Adipocyte (in vitro differentiated cells): ENCODE data around the gene DEFB125.

Source experiments
- DNase-seq: peaks from one replicate; pipeline ENCODE4 v3.0.0-alpha.2; 2015; ENCODE audit warnings: low read depth
- H3K27me3 ChIP-seq: replicated peaks from 2 replicates; pipeline ENCODE4 v1.7.0; 2013; ENCODE audit warnings: mild to moderate bottlenecking, low read length, moderate library complexity; ENCODE audit not compliant: control insufficient read depth, insufficient read depth
- H3K36me3 ChIP-seq: 2 replicates; pipeline ENCODE4 v1.7.0; 2013; ENCODE audit warnings: low read length, mild to moderate bottlenecking, moderate library complexity; ENCODE audit not compliant: control insufficient read depth, insufficient read depth, severe bottlenecking
- H3K4me1 ChIP-seq: 2 replicates; pipeline ENCODE4 v1.7.0; 2013; ENCODE audit warnings: mild to moderate bottlenecking, low read length, moderate library complexity; ENCODE audit not compliant: control insufficient read depth, insufficient read depth
- H3K4me3 ChIP-seq: 2 replicates; pipeline ENCODE4 v1.7.0; 2013; ENCODE audit warnings: mild to moderate bottlenecking, low read length, moderate library complexity
- H3K9ac ChIP-seq: 2 replicates; pipeline ENCODE4 v1.7.0; 2013; ENCODE audit warnings: mild to moderate bottlenecking, low read length, moderate library complexity
- H3K9me3 ChIP-seq: 2 replicates; pipeline ENCODE4 v1.7.0; 2013; ENCODE audit warnings: mild to moderate bottlenecking, low read length, moderate library complexity; ENCODE audit not compliant: control insufficient read depth

Gene DEFB125, protein sequence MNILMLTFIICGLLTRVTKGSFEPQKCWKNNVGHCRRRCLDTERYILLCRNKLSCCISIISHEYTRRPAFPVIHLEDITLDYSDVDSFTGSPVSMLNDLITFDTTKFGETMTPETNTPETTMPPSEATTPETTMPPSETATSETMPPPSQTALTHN

GRCh38 chr20:87401-87800, at the start of gene DEFB125:
TSS of gene DEFB125 (plus strand) at chr20:87672. CDS start at chr20:87710, 38 bp downstream.
- Histone ChIP-seq H3K9me3 (peaks cover 6% of the 10 kb centered on the region), H3K9ac (no peak within 1 kb of the TSS), H3K36me3 (no peaks in the 10 kb centered on the region), H3K4me3 (no peak within 1 kb of the TSS), H3K4me1 (no peaks in the 10 kb centered on the region), H3K27me3 (peaks cover 6% of the 10 kb centered on the region)
- DNase-seq: no peak

GRCh38 chr20:60035-60918, 27.2 kb upstream of the DEFB125 start:
- no peak for DNase-seq
- Histone ChIP-seq H3K36me3 (no peaks in the 10 kb centered on the region), H3K4me3 (no peak overlapping the region), H3K9ac (no peak overlapping the region), H3K9me3 (peaks cover 5% of the 10 kb centered on the region), H3K4me1 (no peaks in the 10 kb centered on the region), H3K27me3 (no peaks in the 10 kb centered on the region)

- no peak for DNase-seq
- H3K9ac ChIP-seq: no peak overlapping the region
- H3K9me3 ChIP-seq: peaks cover 5% of the 10 kb centered on the region
- no peaks in the 10 kb centered on the region for H3K36me3 ChIP-seq
- no peaks in the 10 kb centered on the region for H3K27me3 ChIP-seq
- H3K4me1 ChIP-seq: no peaks in the 10 kb centered on the region
- H3K4me3 ChIP-seq: no peak overlapping the region
These were observed 26.2 kb upstream of the DEFB125 start for GRCh38 chr20:61230-61629.

DNA sequence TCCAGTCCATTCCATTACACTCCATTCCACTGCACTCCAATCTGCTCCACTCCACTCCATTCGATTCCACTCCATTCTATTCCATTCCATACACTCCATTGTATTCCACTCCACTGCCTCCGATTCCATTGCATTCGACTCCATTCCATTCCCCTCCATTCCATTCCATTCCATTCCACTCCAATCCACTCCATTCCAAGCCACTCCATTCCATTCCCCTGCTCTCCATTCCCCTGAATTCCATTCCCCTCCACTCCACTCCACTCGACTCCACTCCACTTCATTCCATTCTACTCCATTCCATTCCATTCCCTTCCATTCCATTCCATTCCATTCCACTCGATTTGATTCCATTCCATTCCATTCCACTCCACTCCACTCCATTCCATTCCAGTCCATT, 25.7 kb upstream of the DEFB125 start:
- Histone ChIP-seq H3K4me3 (no peak overlapping the region), H3K4me1 (no peaks in the 10 kb centered on the region), H3K9me3 (peaks cover 5% of the 10 kb centered on the region), H3K9ac (no peak overlapping the region), H3K36me3 (no peaks in the 10 kb centered on the region), H3K27me3 (no peaks in the 10 kb centered on the region)
- DNase-seq: no peak

DNA sequence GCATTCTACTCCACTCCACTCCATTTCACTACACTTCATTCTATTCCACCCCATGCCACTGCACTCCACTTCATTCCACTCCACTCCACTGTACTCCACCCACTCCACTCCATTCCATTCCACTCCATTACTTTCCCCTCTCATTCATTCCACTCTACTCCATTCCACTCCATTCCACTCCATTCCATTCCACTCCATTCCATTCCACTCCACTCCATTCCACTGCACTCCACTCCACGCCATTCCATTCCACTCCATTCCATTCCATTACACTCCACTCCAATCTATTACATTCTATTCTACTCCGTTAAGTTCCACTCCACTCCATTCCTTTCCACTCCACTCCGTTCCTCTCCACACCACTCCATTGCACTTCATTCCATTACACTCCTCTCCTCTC, 25.0 kb upstream of the DEFB125 start:
- no peak for DNase-seq
- H3K36me3 ChIP-seq: no peaks in the 10 kb centered on the region
- H3K4me3 ChIP-seq: no peak overlapping the region
- H3K27me3 ChIP-seq: no peaks in the 10 kb centered on the region
- peaks cover 5% of the 10 kb centered on the region for H3K9me3 ChIP-seq
- no peak overlapping the region for H3K9ac ChIP-seq
- H3K4me1 ChIP-seq: no peaks in the 10 kb centered on the region

- Histone ChIP-seq H3K9ac (no peak overlapping the region), H3K36me3 (no peaks in the 10 kb centered on the region), H3K27me3 (no peaks in the 10 kb centered on the region), H3K4me1 (no peaks in the 10 kb centered on the region), H3K9me3 (peaks cover 5% of the 10 kb centered on the region), H3K4me3 (no peak overlapping the region)
- no peak for DNase-seq
These were observed 23.4 kb upstream of the DEFB125 start for GRCh38 chr20:64026-64603.

- DNase-seq: no peak
- Histone ChIP-seq H3K27me3 (peaks cover 1% of the 10 kb centered on the region), H3K9ac (no peak overlapping the region), H3K4me3 (no peak overlapping the region), H3K9me3 (peaks cover 5% of the 10 kb centered on the region), H3K36me3 (no peaks in the 10 kb centered on the region), H3K4me1 (no peaks in the 10 kb centered on the region)
These were observed 22.6 kb upstream of the DEFB125 start for GRCh38 chr20:64766-65322.

DNA sequence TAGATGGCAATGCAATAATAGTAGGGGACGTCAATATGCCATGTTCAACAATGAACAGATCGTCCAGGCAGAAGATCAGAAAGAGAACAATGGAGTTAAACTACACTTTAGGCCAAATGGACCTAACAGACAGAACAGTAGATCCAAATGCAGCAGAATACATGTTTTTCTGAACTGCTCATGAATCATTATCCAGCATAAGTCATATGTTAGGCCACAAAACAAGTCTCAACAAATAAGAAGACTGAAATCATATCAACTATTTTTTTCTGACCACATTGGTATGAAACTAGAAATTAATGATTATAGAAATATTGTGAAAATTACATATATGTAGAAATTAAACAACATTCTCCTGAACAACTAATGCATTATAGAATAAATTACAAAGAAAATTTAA, 10.2 kb upstream of the DEFB125 start:
- Histone ChIP-seq H3K9ac (no peak overlapping the region), H3K4me1 (no peaks in the 10 kb centered on the region), H3K36me3 (no peaks in the 10 kb centered on the region), H3K27me3 (no peaks in the 10 kb centered on the region), H3K4me3 (no peak overlapping the region), H3K9me3 (peaks cover 10% of the 10 kb centered on the region)
- DNase-seq: no peak

GRCh38 chr20:78338-78737, 9.1 kb upstream of the DEFB125 start:
- Histone ChIP-seq H3K4me3 (no peak overlapping the region), H3K27me3 (peaks cover 3% of the 10 kb centered on the region), H3K36me3 (no peaks in the 10 kb centered on the region), H3K9ac (no peak overlapping the region), H3K4me1 (no peaks in the 10 kb centered on the region), H3K9me3 (peaks cover 10% of the 10 kb centered on the region)
- DNase-seq: no peak

DNA sequence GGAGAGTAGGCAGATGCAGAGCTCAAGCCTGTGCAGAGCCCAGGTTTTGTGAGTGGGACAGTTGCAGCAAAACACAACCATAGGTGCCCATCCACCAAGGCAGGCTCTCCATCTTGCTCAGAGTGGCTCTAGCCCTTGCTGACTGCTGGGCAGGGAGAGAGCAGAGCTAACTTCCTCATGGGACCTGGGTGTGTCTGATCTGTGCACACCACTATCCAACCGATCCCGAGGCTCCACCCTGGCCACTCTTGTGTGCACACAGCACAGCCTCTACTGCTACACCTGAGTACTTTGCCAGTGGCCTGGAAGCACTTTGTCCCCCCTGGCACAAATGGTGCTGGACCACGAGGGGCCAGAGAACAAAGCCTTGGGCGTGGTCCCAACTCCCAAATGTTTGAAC, 7.9 kb upstream of the DEFB125 start:
- Histone ChIP-seq H3K27me3 (peaks cover 3% of the 10 kb centered on the region), H3K36me3 (no peaks in the 10 kb centered on the region), H3K4me1 (no peaks in the 10 kb centered on the region), H3K9me3 (peaks cover 10% of the 10 kb centered on the region), H3K4me3 (no peak overlapping the region), H3K9ac (no peak overlapping the region)
- DNase-seq: no peak

GRCh38 chr20:90651-91050, 3.2 kb downstream of the DEFB125 start:
- no peaks in the 10 kb centered on the region for H3K4me1 ChIP-seq
- H3K9ac ChIP-seq: no peak overlapping the region
- peaks cover 26% of the 10 kb centered on the region for H3K9me3 ChIP-seq
- no peak overlapping the region for H3K4me3 ChIP-seq
- no peaks in the 10 kb centered on the region for H3K36me3 ChIP-seq
- H3K27me3 ChIP-seq: peaks cover 3% of the 10 kb centered on the region
- no peak for DNase-seq
